Brain microvascular endothelial cell (primary cell): ENCODE data around the gene NDUFS6.

ENCODE experiments used
- DNase-seq: peaks from one replicate; pipeline ENCODE4 v3.0.0-alpha.2; 2020
- H3K27ac ChIP-seq: fragments of 250-450 bp; sonication (Bioruptor Pico); 2 replicates; pipeline ENCODE4 v1.5.1; 2020; ENCODE audit warnings: mild to moderate bottlenecking, moderate library complexity
- H3K27me3 ChIP-seq: fragments of 250-450 bp; sonication (Bioruptor Pico); replicated peaks from 2 replicates; pipeline ENCODE4 v1.5.1; 2020; ENCODE audit warnings: mild to moderate bottlenecking
- H3K36me3 ChIP-seq: fragments of 250-450 bp; sonication (Bioruptor Pico); replicated peaks from 2 replicates; pipeline ENCODE4 v1.5.1; 2020; ENCODE audit warnings: mild to moderate bottlenecking
- H3K4me3 ChIP-seq: 2 replicates; pipeline ENCODE4 v1.5.1; 2011; ENCODE audit warnings: low read depth, mild to moderate bottlenecking, control low read depth, low read length, moderate library complexity
- CTCF ChIP-seq: IDR thresholded peaks from 2 replicates; pipeline ENCODE4 v1.5.1; 2011; ENCODE audit warnings: low read depth, mild to moderate bottlenecking, moderate library complexity, low read length, control low read depth, inconsistent platforms; ENCODE audit errors: missing control alignments
- in situ Hi-C: cut with HindIII; loops from 2 replicates; pipeline ENCODE4 v1.10.0; 2017; ENCODE audit warnings: low sequenced_read_pairs, low pct_ligation_motif_present

The NDUFS6 gene

GRCh38 chr5:1763960-1764605 is 37.1 kb upstream of the NDUFS6 start:
- Histone ChIP-seq H3K4me3 (no peak overlapping the region), H3K36me3 (no peaks in the 10 kb centered on the region), H3K27me3 (no peaks in the 10 kb centered on the region), H3K27ac (no peak overlapping the region)
- no peak for DNase-seq
- TF ChIP-seq CTCF = no peak
- in situ Hi-C loops = no loop called here

- no peak for DNase-seq
- H3K27me3 ChIP-seq = no peaks in the 10 kb centered on the region
- H3K27ac ChIP-seq = no peak overlapping the region
- in situ Hi-C loops = no loop called here
- H3K4me3 ChIP-seq = no peak overlapping the region
- no peaks in the 10 kb centered on the region for H3K36me3 ChIP-seq
- TF ChIP-seq CTCF = no peak
Observed at GRCh38 chr5:1764606-1764960, 36.6 kb upstream of the NDUFS6 start.

GRCh38 chr5:1765141-1765879 is 35.9 kb upstream of the NDUFS6 start:
- no peak for TF ChIP-seq CTCF

GRCh38 chr5:1765880-1766235 is 35.3 kb upstream of the NDUFS6 start:
- H3K27ac ChIP-seq = no peak overlapping the region
- no peaks in the 10 kb centered on the region for H3K27me3 ChIP-seq
- no peak overlapping the region for H3K4me3 ChIP-seq
- no peak for DNase-seq
- TF ChIP-seq CTCF = no peak
- in situ Hi-C loops = no loop called here
- no peaks in the 10 kb centered on the region for H3K36me3 ChIP-seq

More at GRCh38 chr5:1765141-1765879, 35.9 kb upstream of the NDUFS6 start:
- in situ Hi-C loops = no loop called here
- no peaks in the 10 kb centered on the region for H3K27me3 ChIP-seq
- no peak for DNase-seq
- no peak overlapping the region for H3K27ac ChIP-seq
- no peaks in the 10 kb centered on the region for H3K36me3 ChIP-seq
- no peak overlapping the region for H3K4me3 ChIP-seq

- no peak for DNase-seq
- TF ChIP-seq CTCF = no peak
- no peak overlapping the region for H3K27ac ChIP-seq
- H3K36me3 ChIP-seq = no peaks in the 10 kb centered on the region
- H3K4me3 ChIP-seq = no peak overlapping the region
- no peaks in the 10 kb centered on the region for H3K27me3 ChIP-seq
- in situ Hi-C loops = no loop called here
Observed at GRCh38 chr5:1767524-1768282, 33.5 kb upstream of the NDUFS6 start.
